GM21619 (cell line): ENCODE measurements around the gene PSG11.
"Not testable (repeated sequence)": the region's sequence is repeated elsewhere in the genome, so short reads cannot be mapped to it uniquely, and the experiment has no call there.

Experiments used
- ATAC-seq: cut with Tn5 transposase; IDR thresholded peaks from one replicate; pipeline ENCODE4 v1.9.1; 2021; ENCODE audit not compliant: unreplicated experiment

Gene PSG11

GRCh38 chr19:43026369-43026768, at the start of gene PSG11:
PSG11 (minus strand) TSS chr19:43026469; CDS start chr19:43026372, 97 bp downstream.
- not testable (repeated sequence) for ATAC-seq

DNA sequence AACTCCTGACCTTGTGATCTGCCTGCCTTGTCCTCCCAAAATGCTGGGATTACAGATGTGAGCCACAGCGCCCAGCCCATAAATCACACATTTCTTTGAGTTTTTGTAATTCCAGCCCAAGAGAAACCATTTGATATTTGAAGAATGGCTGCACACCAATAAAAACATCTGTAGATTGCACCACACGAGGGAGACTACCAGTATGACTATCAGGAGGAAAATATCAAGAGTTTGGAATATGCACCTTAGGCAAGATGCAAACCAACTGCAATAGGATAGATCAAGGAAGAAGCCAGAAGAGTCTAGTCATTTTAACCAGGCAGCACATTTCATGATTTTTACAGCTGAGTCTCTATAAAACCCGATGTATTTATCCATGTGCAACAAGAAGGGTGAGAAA, 36.1 kb upstream of the PSG11 start:
- ATAC-seq: not testable (repeated sequence)

GRCh38 chr19:43061326-43061725, 35.1 kb upstream of the PSG11 start:
- ATAC-seq: not testable (repeated sequence)

DNA sequence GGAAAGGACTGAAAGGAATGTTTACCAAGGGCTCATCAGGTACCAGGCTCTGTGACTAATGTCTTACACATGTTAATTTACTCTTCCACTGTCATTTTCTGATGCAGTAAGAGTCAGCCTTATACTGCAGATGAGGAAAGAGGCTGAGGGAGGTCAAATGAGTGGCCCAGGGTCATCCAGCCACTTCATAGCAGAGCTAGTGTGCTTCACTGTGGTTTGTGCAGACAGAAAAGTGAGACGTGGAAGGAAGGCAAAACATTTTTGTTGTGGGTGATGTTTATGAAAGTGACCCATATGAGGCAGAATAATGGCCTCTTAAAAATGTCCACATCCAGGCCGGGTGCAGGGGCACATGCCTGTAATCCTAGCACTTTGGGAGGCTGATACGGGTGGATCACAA, 34.0 kb upstream of the PSG11 start:
- ATAC-seq: not testable (repeated sequence)

GRCh38 chr19:43059482-43059881, 33.2 kb upstream of the PSG11 start:
- ATAC-seq: not testable (repeated sequence)

- ATAC-seq: not testable (repeated sequence)
Observed at GRCh38 chr19:43058440-43058839, 32.2 kb upstream of the PSG11 start.

DNA sequence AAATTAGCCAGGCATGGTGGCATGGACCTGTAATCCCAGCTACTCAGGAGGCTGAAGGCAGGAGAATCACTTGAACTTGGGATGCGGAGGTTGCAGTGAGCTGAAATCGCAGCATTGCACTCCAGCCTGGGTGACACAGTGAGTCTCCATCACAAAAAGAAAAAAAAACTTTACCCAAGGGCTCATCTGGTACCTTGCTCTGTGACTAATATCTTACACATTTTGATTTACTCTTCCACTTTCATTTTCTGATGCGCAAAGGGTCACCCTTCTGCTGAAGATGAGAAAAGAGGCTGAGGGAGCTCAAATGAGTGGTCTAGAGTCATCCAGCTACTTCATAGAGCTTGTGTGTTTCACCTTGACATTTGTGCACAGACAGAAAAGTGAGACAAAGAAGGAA, 21.7 kb upstream of the PSG11 start:
- ATAC-seq: not testable (repeated sequence)

- not testable (repeated sequence) for ATAC-seq
Observed at GRCh38 chr19:43046578-43046977, 20.3 kb upstream of the PSG11 start.

- ATAC-seq: not testable (repeated sequence)
Observed at GRCh38 chr19:43043492-43044180, 17.4 kb upstream of the PSG11 start.

GRCh38 chr19:43031645-43032044, 5.4 kb upstream of the PSG11 start:
- ATAC-seq: not testable (repeated sequence)

DNA sequence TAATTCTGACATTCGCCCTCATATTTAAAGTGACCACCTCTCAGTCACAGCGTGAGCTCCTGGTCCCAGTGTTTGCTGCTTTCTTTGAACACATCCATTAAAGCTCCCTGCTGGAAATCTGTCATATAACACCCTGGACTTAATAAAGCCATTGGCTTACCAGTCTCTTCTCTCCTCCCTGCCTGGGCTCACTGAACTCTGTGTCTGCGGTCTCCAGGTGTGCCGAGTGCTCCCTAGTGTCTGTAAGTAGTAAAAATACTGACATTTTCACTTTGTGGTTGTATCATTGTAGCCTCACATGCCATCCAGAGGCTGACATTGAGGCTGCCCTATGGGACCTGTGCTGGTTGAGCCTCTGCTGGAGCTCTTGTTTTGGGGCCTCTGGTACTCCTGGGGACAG, 2.6 kb upstream of the PSG11 start:
- no peak for ATAC-seq

GRCh38 chr19:43027985-43028384, 1.7 kb upstream of the PSG11 start:
- not testable (repeated sequence) for ATAC-seq

DNA sequence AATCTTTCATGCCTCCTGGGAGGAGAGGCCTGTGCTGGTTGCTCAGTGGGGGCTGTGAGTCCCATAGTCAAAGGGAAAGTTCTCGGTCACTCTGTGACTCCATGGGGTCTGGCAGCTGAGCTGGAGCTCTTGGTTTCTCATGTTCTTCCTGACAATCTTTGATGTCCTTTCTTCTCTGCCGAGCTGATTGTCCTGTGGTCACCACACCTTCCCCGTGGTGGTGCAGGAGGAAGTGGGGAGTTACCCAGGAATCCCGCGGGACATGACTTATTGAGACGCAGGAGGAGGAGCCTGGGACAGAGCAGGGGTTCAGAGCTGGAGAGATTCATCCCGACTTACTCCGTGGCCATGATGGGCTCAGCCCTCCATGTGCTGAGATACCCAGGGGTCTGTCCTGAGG, 792 bp upstream of the PSG11 start:
- ATAC-seq: not testable (repeated sequence)

GRCh38 chr19:43022098-43022497, 4.2 kb downstream of the PSG11 start:
- not testable (repeated sequence) for ATAC-seq

DNA sequence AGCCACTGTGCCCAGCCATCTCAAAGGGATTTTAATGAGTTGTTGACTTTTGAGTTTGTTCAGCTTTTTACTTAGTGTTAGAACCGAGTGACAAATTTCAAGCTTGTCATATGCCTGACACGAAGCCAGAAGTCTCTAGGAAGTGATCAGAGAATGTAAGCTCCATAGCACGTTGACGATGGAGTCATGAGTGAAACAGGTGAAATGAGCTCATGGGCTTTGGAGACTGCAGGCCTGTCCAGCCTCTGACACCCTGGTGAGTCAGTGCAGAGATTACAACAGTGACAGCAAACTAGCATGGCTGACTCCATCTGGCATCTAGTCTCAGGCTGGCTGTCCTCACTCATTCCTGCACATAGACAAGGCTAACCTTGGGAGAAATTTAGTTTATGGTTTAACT, 4.6 kb downstream of the PSG11 start:
- not testable (repeated sequence) for ATAC-seq

GRCh38 chr19:43019588-43019987, 6.7 kb downstream of the PSG11 start:
- ATAC-seq: not testable (repeated sequence)

GRCh38 chr19:43005841-43006240, 20.4 kb downstream of the PSG11 start:
- not testable (repeated sequence) for ATAC-seq

GRCh38 chr19:43004846-43005245, 21.4 kb downstream of the PSG11 start:
- not testable (repeated sequence) for ATAC-seq

- ATAC-seq: not testable (repeated sequence)
Observed at GRCh38 chr19:43003634-43004033, 22.6 kb downstream of the PSG11 start.

DNA sequence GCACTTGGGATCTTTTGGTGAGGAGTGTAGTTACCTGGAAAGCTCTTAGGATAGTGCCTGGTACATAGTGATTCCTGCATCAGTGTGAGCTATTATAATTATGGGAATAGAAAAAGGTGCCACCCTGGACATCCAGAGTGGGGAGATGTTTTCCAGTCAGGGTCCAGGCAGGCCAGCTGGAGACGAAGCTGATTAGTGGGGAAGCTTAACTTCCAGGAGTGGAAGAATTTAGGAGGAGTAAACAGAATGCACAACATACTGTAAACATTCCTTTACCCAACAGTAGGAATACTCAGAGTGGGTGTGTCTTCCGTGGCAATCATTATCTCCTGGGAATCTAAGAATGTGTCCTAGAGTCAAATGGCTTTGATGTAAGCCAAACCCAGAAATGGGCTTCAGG, 23.3 kb downstream of the PSG11 start:
- not testable (repeated sequence) for ATAC-seq

DNA sequence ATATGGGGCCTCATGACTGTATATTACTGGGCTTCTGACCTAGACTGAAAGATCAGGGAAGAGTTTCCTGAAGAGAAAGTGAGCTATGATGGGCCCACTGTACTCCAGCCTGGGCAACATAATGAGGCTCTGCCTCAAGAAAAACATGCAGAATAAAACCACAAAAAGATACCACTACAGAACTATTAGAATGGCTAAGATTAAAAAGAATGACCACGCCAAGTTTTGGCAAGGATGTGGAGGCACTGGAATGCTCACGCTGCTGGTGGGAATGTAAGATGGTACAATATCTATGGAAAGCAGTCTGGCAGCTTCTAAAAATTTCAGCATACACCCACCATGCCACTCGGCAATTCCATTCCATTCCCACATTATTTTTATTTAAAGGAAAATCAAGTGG, 30.1 kb downstream of the PSG11 start:
- not testable (repeated sequence) for ATAC-seq

- not testable (repeated sequence) for ATAC-seq
Observed at GRCh38 chr19:42992029-42992604, 34.2 kb downstream of the PSG11 start.
